HG03045 (cell line): ENCODE data around the gene PLXNA4.

Experiments used
- ATAC-seq: cut with Tn5 transposase; IDR thresholded peaks from one replicate; pipeline ENCODE4 v1.9.1; 2021; ENCODE audit warnings: mild to moderate bottlenecking, moderate library complexity; ENCODE audit not compliant: unreplicated experiment

Gene PLXNA4

DNA sequence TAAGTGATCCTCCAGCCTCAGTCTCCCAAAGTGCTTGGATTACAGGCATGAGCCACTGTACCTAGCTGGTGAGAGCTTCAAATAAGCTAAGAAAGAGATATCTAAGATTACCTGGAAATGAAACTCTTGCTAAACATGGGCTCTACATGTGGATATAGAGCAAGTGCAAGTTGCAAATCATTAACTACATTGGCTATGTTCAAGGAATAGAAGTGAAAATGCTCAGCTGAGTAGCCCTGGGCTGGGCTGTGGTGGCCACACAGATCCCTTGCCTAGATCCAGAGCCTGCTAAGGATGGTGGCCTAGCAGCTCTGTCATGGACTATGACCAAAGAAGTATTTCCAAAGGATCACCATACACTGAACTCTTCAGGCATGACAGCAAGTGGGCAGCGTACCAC is 209.3 kb downstream of the PLXNA4 start:
- no peak for ATAC-seq

DNA sequence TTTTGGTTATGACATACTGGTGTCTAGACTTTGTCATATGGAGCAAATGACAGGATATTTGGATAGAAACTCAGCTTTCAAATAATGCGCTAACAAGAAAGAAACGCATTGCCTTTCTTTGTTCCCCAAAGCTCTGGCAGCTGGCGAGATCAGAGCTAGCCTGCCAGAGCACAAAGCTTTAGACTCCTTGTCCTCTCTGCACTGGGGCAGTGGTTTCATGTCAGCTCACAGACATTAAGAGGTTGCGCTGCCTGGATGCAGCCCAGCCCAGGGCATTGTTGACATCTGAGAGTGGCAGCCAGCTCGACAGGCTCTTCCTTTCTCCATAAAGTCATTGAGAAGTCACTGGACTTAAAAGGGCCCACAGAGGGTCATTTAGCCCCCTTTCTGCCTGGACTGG is 212.0 kb downstream of the PLXNA4 start:
- no peak for ATAC-seq

DNA sequence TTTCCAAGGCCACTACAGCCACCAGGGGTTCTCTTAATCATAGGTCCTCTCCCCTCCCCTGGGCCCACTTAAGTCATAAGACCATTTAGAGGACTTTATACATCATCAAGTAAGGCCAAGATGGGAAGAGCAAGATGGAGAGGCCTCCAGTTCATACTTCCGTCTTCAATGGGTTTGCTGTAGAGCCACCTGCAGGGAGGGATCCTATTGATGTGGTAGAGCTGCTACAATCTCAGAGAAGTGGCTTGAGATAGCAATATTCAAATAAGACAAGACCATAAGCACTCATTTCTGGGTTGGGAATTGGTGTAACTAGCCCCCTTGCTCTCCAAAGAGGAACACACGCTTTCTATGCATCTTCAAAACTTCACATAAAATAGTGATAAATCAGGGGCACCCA is 214.2 kb downstream of the PLXNA4 start:
- no peak for ATAC-seq

DNA sequence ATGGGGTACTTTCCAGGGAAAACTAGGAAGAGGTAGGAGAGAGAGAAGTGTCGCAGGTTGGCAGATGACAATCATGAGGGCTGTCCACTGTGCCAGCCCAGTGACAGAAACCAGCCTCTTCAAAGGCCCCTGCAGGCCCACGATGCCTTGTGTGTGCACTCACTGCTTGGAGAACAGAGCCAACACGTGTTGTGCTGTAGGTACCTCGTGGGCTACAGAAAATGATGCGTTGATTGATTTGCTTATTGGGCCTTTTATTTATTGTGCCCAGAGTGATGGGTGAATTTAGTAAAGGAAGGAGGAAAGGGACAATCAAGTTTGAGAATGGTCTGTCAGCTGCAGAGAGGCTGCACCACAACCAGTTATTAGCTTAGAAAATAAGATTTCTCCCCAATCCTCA is 215.1 kb downstream of the PLXNA4 start:
- ATAC-seq = no peak

DNA sequence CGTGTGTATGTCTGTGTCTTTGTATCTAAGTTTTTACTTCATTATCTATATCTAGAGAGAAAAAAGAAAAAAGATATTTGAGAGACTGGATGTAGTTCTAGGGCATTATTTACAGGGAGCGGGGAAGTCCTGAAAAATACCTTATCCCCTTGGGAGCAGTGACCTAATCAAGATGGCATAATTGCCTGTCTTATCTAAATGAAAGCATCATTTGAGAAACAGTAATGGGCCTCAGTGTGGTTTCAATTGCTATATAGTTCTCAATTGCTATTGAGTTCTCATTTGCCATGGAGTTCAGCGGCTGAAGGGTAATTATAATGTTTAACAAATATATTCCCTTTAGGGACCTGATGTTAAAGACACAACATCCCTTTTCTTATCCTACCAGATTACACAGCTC is 216.5 kb downstream of the PLXNA4 start:
- no peak for ATAC-seq

DNA sequence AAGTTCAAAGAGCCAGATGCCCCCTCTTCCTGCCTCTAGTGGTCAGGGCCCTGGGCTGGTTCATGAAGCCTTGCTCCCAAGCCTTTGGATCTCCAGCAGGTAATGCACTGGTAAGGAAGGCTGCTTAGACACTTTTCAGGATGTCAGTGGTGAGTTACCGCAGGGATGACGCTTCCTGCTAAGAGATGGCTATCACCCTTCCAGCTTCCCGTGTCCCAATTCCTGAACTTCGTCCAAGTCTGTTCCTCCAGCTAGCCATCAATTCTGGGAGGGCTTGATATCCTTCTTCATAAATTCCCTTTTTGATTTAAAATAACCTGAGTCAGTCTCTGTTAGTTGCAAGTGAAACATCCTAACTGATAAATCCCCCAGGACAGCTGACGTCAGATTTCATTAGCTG is 221.2 kb downstream of the PLXNA4 start:
- no peak for ATAC-seq

DNA sequence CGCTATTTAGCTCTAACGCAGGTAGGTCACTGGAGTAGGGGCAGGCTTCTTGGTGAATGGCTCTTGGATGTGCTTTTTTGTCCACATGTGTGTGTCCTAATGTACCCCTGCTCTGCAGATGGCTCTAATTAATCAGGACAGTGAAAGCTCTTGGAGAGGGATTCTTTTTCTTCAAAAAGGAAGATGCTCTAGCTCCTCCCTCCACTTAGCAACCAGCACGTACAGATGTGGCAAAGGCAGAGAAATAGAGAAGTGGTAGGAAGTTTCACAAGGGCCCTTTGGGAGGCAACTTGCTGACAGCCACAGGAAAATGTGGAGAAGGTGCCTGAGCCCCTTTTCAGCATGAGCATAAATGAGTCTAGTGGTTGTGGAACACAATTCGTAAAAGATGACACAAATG is 221.7 kb downstream of the PLXNA4 start:
- ATAC-seq = no peak

DNA sequence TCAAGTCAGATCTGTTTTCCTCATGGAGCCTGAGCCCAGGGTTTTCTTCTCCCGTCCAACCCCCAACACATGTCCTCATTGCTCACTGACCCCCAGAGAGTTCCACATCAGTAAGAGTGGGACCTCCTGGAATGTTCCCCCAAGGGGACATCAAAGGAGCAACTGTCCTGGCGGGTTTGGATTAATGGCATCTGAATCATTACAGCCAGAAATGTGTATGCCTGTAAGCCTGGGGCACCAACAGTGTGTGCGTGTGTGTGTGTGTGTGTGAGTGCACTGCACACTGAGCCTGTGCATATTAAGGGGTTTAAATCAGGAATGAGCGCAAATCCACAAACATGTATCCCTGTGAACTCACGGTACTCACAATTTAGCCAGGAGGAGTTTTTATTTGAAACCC is 222.3 kb downstream of the PLXNA4 start:
- no peak for ATAC-seq

DNA sequence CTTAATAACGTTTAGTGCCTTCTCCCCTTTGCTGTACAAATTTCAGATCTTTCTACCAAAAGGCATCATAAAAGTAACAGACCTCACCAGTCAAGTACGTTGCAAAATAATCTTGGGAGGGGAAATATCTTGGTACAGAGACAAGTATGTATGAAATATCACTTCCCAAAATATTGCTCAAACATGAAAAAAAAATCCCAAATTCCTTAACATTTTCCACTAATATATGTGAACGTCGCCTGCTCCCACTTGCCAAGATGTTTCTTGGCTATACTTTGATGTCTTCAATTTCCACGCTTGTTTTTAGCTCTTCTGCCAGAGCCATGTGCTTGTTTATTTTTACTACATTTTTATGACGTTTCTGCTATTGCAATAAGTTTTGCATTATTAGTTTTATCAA is 223.5 kb downstream of the PLXNA4 start:
- ATAC-seq = no peak

DNA sequence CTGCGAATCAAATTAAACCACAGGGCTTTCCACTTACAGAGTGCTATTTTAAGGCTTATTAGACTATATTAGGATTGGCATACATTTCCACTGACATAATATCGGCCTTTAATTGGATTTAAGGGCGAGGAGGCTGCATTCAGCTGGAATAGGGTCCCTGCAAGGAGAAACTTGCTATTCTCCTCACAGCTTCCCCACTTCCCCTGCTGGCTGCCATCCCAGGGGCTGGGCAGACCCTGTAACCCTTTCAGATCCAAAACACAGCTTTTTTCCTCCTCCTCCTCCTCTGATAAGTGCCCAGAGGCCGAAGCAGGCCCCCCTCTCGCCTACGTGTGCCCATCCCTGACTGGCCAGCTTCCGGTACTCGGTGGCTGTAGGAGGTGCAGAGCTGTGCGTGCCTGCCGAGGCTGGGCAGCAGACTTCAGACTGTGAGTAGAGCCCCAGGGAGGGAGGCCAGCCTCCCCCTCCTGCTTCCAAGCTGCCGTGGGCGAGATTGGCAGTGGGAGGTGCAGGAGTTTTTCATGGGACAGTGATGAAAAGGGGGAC is 224.2 kb downstream of the PLXNA4 start:
- ATAC-seq = no peak

DNA sequence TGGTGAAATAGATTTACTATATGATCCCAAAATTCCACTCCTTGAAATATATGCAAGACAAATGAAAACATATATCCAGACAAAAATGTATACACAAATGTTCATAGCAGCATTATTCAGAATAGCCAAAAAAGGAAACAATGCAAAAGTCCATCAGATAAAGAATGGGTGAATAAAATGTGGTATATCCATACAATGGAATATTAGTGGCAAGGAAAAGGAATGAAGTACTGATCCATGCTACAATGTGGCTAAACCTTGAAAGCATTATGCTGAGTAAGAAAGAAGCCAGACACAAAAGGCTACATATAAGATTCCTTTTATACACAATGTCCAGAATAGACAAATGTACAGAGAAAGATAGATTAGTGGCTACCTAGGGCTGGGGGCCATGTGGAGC is 225.5 kb downstream of the PLXNA4 start:
- no peak for ATAC-seq

DNA sequence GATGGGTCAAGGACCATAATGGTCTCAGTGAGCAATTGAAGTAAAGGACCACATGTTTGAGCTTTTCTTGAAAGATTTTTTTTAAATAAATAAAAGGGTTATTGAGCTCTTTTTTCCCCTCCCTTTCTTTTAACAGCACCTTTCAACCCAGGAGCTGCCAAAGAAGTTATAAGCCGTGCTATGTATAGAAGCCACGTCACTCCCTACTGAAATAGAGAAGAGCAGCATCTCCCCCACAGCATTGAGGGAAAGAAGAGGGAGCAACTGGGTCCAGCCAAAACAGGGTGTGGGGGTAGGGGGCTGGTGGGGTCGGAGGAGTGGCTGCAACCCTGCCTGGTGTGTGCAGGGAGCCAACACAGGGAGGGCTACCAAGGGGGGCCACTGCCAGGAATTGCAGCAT is 227.2 kb downstream of the PLXNA4 start:
- ATAC-seq = no peak

DNA sequence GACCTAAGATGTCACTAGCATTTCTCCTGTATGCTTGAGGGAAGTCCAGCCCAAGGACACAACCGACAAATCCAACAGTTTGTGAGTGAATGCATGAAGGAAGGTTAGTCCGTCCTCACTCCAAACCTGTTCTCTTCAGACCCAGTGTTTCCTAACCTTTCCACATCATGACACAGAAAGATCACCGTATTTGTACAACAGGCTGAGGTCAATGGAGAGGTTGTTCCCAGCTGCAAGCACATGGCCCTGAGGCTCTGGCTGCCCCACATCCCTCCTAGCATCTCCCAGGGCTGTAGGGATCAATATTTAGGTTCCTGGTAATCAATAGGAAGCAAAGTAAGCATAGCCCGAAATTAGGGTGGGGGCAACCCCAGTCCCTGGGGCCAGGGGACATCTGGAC is 227.9 kb downstream of the PLXNA4 start:
- no peak for ATAC-seq

DNA sequence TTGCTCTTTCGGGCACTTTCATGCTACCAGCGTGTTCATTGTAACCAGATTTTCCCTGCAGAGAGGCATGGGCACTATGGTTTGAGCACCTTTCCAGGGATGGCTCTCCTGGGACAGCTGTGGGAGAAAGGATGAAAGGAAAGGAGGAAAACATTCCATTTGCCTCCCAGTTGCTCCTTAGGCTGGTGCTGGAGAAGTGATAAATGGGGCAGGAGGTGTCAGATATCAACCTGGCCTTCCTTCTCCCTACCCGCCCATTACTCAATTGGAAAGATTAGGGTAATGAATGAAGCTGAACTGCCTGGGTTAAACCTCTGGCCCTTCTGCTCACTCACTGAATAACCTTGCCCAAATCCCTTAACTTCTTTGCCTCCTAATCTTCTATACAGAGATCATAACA is 228.4 kb downstream of the PLXNA4 start:
- no peak for ATAC-seq

DNA sequence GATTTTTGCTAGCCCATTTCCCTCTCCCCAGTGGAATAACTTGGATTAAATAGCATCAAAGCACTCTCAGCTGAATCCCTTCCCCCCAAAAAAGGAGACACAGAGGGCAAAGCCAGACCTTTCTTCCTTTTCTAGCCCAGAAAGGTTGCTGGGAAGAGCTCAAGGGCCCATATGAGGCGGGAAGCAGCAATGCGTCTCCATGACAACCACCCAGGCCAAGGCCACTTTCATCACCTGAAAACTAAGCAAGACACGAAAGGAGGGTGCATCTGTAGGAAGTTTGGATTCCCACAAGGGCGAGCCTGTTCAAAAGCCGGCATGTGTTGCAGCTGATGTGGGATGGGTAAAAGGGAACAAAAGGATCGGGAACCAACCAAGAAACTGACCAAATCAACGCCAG is 229.1 kb downstream of the PLXNA4 start:
- ATAC-seq = no peak

DNA sequence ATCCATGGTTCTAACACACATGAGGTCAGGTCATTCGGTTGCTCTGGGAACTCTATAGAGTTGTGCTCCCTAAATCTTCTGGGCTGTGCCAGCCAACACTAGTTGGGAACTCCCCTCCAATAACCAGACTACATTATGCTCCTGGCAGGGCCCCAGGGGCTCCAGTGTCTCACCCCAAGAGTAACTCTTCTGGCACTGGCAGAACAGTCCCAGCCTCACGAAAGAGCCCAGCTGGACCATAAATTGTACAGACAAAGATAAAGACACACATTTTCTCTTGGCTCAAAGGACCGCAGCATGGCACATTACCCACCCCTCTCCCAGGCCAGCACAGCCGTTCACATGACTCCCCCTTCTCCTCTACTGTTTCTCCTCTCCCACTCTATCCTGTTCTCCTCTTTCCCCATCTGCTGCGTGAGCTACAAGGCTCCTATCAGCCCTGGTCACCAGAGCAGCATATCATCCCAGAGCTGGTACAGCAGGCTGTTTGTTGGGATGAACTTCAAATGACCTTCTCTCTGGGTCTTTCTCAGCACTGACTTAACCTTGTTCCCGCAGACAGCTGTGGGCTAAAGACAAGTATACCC is 230.6 kb downstream of the PLXNA4 start:
- ATAC-seq = no peak

DNA sequence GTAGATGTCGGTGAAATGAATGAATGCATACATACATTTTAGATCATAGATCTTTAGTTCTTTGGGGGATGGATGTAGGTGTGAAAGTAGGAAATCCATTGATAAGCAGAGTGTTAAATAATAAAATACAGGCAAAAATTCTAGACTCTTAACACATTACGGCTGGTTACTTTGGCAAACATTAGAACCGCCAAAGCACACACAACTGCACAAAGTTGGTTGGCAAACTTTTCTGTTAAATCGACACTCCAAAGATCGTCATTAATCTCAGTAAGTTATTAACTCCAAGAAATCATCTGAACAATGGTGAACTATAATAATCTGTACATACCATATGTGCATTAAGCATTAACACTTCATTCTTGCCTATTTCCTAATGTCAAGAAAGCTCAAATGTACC is 231.2 kb downstream of the PLXNA4 start:
- ATAC-seq = no peak

DNA sequence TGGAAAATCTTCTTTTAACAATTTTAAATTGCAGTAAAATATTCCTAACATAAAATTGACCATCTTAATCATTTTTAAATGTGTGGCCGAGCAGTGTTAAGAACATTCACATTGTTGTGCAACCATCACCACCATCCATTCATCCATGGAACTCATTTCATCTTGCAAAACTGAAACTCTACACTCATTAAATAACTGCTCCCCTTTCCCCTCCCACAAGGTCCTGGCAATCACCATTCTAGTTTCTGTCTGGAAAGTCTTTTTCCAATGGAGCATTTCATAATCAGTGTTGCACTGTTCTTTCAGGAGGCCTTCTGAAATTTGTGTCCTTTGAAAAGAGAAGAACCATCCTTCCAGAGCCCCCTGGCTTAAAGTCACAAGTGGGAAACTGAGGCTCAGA is 233.1 kb downstream of the PLXNA4 start:
- no peak for ATAC-seq

DNA sequence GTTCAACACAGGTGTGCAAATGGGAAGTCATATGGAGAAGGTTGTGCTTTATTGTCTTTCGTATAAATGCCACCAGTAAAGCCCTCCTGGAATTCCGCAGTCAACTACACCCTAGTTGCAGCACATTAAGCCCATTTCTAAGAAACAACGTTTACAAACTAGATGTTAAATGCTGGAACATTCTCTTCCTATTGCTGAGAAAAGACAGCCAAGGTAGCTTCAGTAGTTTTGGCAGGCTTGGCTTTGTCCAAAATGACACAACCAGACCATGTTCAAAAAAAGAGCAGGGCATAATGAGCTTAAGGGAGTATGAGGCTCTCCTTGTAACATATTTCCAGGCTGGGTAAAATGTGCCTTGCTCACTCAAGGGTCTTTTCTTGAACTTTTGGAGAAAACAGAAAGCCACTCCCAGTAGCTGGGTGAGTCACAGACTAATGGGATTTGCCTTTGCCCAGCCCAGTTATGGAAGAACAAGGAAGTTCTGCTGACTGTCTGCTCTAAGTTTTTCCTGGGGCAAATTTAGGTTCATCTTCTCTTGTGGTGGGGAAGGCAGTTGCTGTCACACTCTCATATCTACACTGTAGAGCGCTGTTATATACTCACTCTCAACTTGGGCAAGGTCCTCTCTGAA is 238.7 kb downstream of the PLXNA4 start:
- ATAC-seq = no peak

DNA sequence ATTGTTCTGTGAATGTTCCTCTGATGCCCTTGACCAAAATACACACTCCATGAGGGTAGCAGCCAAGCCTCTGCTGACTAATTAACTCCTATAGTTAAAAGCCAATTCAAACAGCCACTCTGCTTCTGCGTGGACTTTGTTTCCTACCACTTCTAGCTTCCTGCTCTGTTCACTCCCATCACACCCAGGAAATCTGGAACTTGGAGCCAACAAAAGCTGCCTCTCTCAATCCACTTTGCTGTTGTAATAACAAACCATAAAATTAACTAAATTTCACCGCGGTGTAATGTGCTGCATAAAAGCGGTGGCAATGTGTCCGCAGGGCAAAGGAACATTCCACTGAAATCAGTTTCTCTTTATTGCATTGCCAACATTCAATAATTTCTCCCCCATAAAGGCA is 239.5 kb downstream of the PLXNA4 start:
- no peak for ATAC-seq

DNA sequence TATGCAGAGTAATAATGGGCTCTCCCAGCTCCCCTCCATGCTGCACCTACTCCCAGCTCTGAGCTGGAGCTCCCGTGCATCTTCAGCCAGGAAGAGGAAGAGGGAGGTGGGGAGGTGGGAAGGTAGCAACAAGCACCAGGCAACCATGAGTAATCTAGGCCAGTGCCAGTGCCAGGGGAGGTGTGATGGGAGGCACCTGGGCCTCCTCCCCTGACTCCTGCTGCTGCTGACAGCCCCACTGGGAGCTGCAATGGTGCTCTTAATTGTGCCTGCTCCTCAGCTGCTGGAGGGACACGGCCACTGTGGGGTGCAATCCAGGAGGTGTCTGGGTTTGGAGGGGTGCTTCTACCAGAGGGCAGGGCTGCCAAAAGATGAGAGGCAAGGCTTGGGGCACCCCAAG is 243.0 kb downstream of the PLXNA4 start:
- ATAC-seq = no peak

DNA sequence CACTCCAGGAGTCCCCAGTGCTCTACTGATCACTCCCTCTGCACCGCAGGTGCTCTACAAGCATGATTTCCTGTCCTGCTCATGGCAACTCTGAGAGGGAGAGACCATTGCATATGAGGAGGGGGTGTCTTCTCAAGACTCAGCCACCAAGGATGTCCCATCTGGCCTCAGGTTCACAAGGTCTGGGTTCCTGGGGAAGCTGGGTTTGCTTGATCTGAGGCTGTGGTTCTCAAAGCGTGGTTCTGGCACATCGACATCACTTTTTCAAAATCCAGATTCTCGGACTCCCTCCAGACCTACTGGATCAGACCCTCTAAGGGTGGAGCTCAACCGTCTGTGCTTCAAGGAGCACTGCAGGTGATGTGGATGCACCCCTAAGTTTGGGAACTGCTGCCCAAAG is 247.5 kb downstream of the PLXNA4 start:
- no peak for ATAC-seq

DNA sequence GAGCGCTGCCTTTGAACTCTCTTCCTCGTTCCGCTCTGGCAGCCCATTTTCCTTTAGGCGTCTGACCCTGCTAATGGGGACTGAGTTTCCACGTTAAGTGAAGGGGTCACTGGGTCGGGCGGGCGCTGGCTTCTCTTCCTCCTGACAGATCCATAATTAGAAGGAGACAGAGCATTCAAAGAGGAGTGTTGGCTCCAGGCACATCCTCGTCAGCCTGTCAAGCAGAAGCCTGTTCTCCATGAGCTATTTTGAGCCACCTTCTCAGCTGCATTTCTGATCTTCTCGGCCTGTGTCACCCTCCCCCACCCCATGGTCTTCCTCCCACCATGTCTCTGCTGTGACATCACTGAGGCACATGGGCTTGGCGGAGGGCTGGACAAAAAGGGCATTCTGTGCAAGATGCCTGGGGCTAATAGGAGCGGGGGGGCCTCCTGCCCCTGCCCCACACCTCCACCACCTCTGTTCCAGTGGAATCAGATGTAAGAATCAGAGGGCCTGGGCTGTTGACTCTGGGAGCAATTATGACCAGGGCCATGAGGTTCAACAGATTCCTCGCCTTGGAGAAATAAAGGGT is 248.1 kb downstream of the PLXNA4 start:
- no peak for ATAC-seq
